ENCODE measurements around the gene SGSH.
"Not testable (repeated sequence)": the region's sequence is repeated elsewhere in the genome, so short reads cannot be mapped to it uniquely, and the experiment has no call there.

The SGSH gene

DNA sequence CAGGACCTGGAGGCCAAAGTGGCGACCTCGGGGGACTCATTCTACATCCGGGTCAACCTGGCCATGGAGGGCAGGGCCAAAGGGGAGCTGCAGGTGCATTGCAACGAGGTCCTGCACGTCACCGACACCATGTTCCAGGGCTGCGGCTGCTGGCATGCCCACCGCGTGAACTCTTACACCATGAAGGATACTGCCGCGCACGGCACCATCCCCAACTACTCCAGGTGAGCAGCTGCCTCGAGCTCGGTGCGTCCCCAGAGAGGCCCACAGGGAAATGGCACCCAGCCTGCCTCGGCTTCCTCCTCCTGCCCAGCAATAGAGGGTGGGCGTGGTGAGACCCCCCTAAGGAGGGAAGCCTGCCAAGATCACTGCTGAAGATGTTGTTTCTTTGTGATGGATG lies 17.9 kb downstream of the SGSH start:
- TF ChIP-seq EZH2phosphoT487 (IDR thresholded peaks at IDR 0.05; ENCODE audit: borderline replicate concordance), result no peak
- TF ChIP-seq, protein P1, sequence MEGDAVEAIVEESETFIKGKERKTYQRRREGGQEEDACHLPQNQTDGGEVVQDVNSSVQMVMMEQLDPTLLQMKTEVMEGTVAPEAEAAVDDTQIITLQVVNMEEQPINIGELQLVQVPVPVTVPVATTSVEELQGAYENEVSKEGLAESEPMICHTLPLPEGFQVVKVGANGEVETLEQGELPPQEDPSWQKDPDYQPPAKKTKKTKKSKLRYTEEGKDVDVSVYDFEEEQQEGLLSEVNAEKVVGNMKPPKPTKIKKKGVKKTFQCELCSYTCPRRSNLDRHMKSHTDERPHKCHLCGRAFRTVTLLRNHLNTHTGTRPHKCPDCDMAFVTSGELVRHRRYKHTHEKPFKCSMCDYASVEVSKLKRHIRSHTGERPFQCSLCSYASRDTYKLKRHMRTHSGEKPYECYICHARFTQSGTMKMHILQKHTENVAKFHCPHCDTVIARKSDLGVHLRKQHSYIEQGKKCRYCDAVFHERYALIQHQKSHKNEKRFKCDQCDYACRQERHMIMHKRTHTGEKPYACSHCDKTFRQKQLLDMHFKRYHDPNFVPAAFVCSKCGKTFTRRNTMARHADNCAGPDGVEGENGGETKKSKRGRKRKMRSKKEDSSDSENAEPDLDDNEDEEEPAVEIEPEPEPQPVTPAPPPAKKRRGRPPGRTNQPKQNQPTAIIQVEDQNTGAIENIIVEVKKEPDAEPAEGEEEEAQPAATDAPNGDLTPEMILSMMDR (conservative IDR thresholded peaks at IDR 0.05; ENCODE audit: low read length), result no peak
- Histone ChIP-seq H3K36me3 (ENCODE audit: insufficient read depth, low read length) (no peaks in the 10 kb centered on the region), H3K9me3 (ENCODE audit: insufficient read depth, low read depth, low read length) (no peaks in the 10 kb centered on the region), H4K20me1 (ENCODE audit: insufficient read depth, low read length, poor library complexity, severe bottlenecking) (no peaks in the 10 kb centered on the region), H3K27me3 (ENCODE audit: insufficient read depth, low read length, poor library complexity, severe bottlenecking) (no peaks in the 10 kb centered on the region), H3K9me2 (replicated peaks; ENCODE audit: low read depth, low read length) (no peaks in the 10 kb centered on the region), H3K79me2 (ENCODE audit: insufficient read depth, low read length) (no peaks in the 10 kb centered on the region), H3K9ac (ENCODE audit: low read depth, low read length, poor library complexity, severe bottlenecking) (no peak overlapping the region), H3F3A (ENCODE audit: low read depth) (no peaks in the 10 kb centered on the region), H2AFZ (ENCODE audit: low read length) (no peak overlapping the region), H3K4me3 (ENCODE audit: low read length, poor library complexity, severe bottlenecking) (no peak overlapping the region), H3K4me2 (ENCODE audit: low read depth, low read length, poor library complexity, severe bottlenecking) (no peak overlapping the region), H3K4me1 (ENCODE audit: insufficient read depth, low read length, poor library complexity, severe bottlenecking) (no peaks in the 10 kb centered on the region)

DNA sequence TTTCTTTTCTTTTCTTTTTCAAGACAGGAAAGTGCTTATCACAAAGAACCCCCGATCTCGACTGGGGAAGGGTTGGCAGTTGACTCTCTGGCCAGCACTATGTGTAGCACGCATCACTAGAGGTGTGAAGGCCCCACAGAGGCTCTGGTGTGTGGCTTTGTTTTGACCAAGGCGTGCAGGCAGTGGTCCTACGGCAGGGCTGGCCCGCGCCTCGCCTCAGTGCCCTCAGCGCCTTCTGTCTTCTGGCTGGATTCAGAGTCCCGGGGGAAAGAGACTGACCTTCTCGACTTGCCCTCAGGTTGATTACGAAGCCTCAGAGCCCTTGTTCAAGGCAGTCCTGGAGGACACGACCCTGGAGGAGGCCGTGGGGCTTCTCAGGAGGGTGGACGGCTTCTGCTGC lies 18.7 kb downstream of the SGSH start:
- Histone ChIP-seq H3F3A (ENCODE audit: low read depth) (no peaks in the 10 kb centered on the region), H3K4me2 (ENCODE audit: low read depth, low read length, poor library complexity, severe bottlenecking) (no peak overlapping the region), H3K9me2 (replicated peaks; ENCODE audit: low read depth, low read length) (no peaks in the 10 kb centered on the region), H3K27me3 (ENCODE audit: insufficient read depth, low read length, poor library complexity, severe bottlenecking) (no peaks in the 10 kb centered on the region), H3K4me3 (ENCODE audit: low read length, poor library complexity, severe bottlenecking) (no peak overlapping the region), H3K79me2 (ENCODE audit: insufficient read depth, low read length) (no peaks in the 10 kb centered on the region), H3K36me3 (ENCODE audit: insufficient read depth, low read length) (no peaks in the 10 kb centered on the region), H3K4me1 (ENCODE audit: insufficient read depth, low read length, poor library complexity, severe bottlenecking) (no peaks in the 10 kb centered on the region), H3K9ac (ENCODE audit: low read depth, low read length, poor library complexity, severe bottlenecking) (no peak overlapping the region), H2AFZ (ENCODE audit: low read length) (no peak overlapping the region), H3K9me3 (ENCODE audit: insufficient read depth, low read depth, low read length) (no peaks in the 10 kb centered on the region), H4K20me1 (ENCODE audit: insufficient read depth, low read length, poor library complexity, severe bottlenecking) (no peaks in the 10 kb centered on the region)
- no peak for TF ChIP-seq EZH2phosphoT487 (IDR thresholded peaks at IDR 0.05; ENCODE audit: borderline replicate concordance)
- TF ChIP-seq, protein P1 (conservative IDR thresholded peaks at IDR 0.05; ENCODE audit: low read length), result no peak

DNA sequence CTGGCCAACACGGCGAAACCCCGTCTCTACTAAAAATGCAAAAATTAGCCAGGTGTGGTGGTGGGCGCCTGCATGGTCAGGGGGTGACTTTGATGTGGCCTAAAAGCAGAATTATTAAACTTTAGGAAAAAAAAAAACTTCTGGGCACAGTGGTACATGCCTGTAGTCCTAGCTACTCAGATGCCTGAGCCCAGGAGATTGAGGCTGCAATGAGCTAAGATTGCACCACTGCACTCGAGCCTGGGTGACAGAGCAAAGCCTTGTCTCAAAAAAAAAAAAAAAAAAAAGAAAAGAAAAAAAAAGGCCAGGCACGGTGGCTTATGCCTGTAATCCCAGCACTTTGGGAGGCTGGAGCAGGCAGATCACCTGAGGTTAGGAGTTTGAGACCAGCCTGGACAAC lies 20.8 kb downstream of the SGSH start:
- H3K4me1 ChIP-seq (ENCODE audit: insufficient read depth, low read length, poor library complexity, severe bottlenecking); H3K4me2 ChIP-seq (ENCODE audit: low read depth, low read length, poor library complexity, severe bottlenecking); H3K9ac ChIP-seq (ENCODE audit: low read depth, low read length, poor library complexity, severe bottlenecking); H3K9me2 ChIP-seq (replicated peaks; ENCODE audit: low read depth, low read length); H2AFZ ChIP-seq (ENCODE audit: low read length); H3K4me3 ChIP-seq (ENCODE audit: low read length, poor library complexity, severe bottlenecking); H3K9me3 ChIP-seq (ENCODE audit: insufficient read depth, low read depth, low read length); H3K79me2 ChIP-seq (ENCODE audit: insufficient read depth, low read length); H3K36me3 ChIP-seq (ENCODE audit: insufficient read depth, low read length); H3F3A ChIP-seq (ENCODE audit: low read depth); H4K20me1 ChIP-seq (ENCODE audit: insufficient read depth, low read length, poor library complexity, severe bottlenecking); H3K27me3 ChIP-seq (ENCODE audit: insufficient read depth, low read length, poor library complexity, severe bottlenecking): not testable (repeated sequence)

DNA sequence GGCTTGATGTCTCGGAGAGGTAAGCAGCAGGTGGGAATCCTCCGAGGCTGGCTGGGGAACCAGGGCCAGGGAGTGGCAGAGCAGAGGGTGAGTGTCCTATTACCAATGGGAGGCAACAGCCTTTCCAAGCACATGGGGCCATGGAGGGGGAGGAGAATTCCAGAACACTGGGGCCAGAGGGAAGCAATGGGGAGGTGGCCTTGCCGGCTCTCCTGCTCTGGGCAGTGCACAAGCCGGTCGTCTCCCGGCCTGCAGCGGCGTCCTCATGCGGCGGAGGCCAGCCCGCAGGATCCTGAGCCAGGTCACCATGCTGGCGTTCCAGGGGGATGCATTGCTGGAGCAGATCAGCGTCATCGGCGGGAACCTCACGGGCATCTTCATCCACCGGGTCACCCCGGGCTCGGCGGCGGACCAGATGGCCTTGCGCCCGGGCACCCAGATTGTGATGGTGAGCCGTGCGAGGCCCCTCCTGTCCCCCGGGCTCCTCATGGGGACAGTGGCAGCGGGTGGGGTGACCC lies 21.9 kb downstream of the SGSH start:
- no peaks in the 10 kb centered on the region for H3F3A ChIP-seq (ENCODE audit: low read depth)
- no peaks in the 10 kb centered on the region for H3K27me3 ChIP-seq (ENCODE audit: insufficient read depth, low read length, poor library complexity, severe bottlenecking)
- no peaks in the 10 kb centered on the region for H3K9me2 ChIP-seq (replicated peaks; ENCODE audit: low read depth, low read length)
- H3K9ac ChIP-seq (ENCODE audit: low read depth, low read length, poor library complexity, severe bottlenecking), result no peak overlapping the region
- H2AFZ ChIP-seq (ENCODE audit: low read length), result no peak overlapping the region
- H3K9me3 ChIP-seq (ENCODE audit: insufficient read depth, low read depth, low read length), result no peaks in the 10 kb centered on the region
- H3K36me3 ChIP-seq (ENCODE audit: insufficient read depth, low read length), result no peaks in the 10 kb centered on the region
- H3K4me1 ChIP-seq (ENCODE audit: insufficient read depth, low read length, poor library complexity, severe bottlenecking), result no peaks in the 10 kb centered on the region
- no peaks in the 10 kb centered on the region for H4K20me1 ChIP-seq (ENCODE audit: insufficient read depth, low read length, poor library complexity, severe bottlenecking)
- H3K79me2 ChIP-seq (ENCODE audit: insufficient read depth, low read length), result no peaks in the 10 kb centered on the region
- TF ChIP-seq, protein P1 (conservative IDR thresholded peaks at IDR 0.05; ENCODE audit: low read length), result no peak
- no peak for TF ChIP-seq EZH2phosphoT487 (IDR thresholded peaks at IDR 0.05; ENCODE audit: borderline replicate concordance)
- no peak overlapping the region for H3K4me3 ChIP-seq (ENCODE audit: low read length, poor library complexity, severe bottlenecking)
- H3K4me2 ChIP-seq (ENCODE audit: low read depth, low read length, poor library complexity, severe bottlenecking), result no peak overlapping the region
